Karpas-422 (cell line): ENCODE measurements around the gene RAMP3. TPM values are rescaled to one million over a fixed set of nuclear protein-coding genes. Genes with fewer than 3 reads are reported as not detected.

ENCODE experiments used
- DNase-seq: peaks from one replicate; pipeline ENCODE4 v3.0.0-alpha.2; 2015
- H2AFZ ChIP-seq: fragments of 200-600 bp; sonication (generic); 2 replicates; pipeline ENCODE4 v1.6.1; 2014; ENCODE audit warnings: antibody characterized with exemption, low read length, mixed read lengths
- H3K27ac ChIP-seq: fragments of 200-600 bp; sonication (generic); 2 replicates; pipeline ENCODE4 v1.5.1; 2014; ENCODE audit warnings: mild to moderate bottlenecking, low read length, moderate library complexity
- H3K27me3 ChIP-seq: fragments of 200-600 bp; sonication (generic); 2 replicates; pipeline ENCODE4 v1.6.1; 2014; ENCODE audit warnings: low read length, mixed read lengths
- H3K36me3 ChIP-seq: fragments of 200-600 bp; sonication (generic); 2 replicates; pipeline ENCODE4 v1.6.1; 2014; ENCODE audit warnings: low read length, mixed read lengths; ENCODE audit not compliant: insufficient read depth
- H3K4me1 ChIP-seq: fragments of 200-600 bp; sonication (generic); 2 replicates; pipeline ENCODE4 v1.6.1; 2014; ENCODE audit warnings: mild to moderate bottlenecking, low read length, mixed read lengths
- H3K4me2 ChIP-seq: fragments of 200-600 bp; sonication (generic); 2 replicates; pipeline ENCODE4 v1.6.1; 2014; ENCODE audit warnings: low read length, low read depth, mild to moderate bottlenecking; ENCODE audit not compliant: poor library complexity, severe bottlenecking
- H3K4me3 ChIP-seq: fragments of 200-600 bp; sonication (generic); 2 replicates; pipeline ENCODE4 v1.5.1; 2014; ENCODE audit warnings: mild to moderate bottlenecking, antibody characterized with exemption, low read length, mixed read lengths
- H3K79me2 ChIP-seq: fragments of 200-600 bp; sonication (generic); 2 replicates; pipeline ENCODE4 v1.6.1; 2014; ENCODE audit warnings: mild to moderate bottlenecking, low read length, mixed read lengths
- H3K9ac ChIP-seq: fragments of 200-600 bp; sonication (generic); 2 replicates; pipeline ENCODE4 v1.6.0; 2014; ENCODE audit warnings: low read length
- H3K9me2 ChIP-seq: fragments of 200-600 bp; sonication (generic), shearing (Covaris generic); replicated peaks from 2 replicates; pipeline ENCODE4 v1.6.0; 2014; ENCODE audit warnings: mild to moderate bottlenecking, low read length, moderate library complexity; ENCODE audit not compliant: insufficient read depth
- H3K9me3 ChIP-seq: fragments of 300-700, 200-600 bp; sonication (generic); 2 replicates; pipeline ENCODE4 v1.6.1; 2014; ENCODE audit warnings: low read length, mixed read lengths
- H4K20me1 ChIP-seq: fragments of 200-600 bp; sonication (generic); 2 replicates; pipeline ENCODE4 v1.6.1; 2014; ENCODE audit warnings: mild to moderate bottlenecking, antibody characterized with exemption, low read length, low read depth; ENCODE audit not compliant: insufficient read depth
- total RNA-seq: library from RNA; depleted of rRNA; stranded (reverse); fragments of >200 nt; shearing (Covaris generic); gene quantifications from 2 replicates; pipeline ENCODE4 v1.2.3, GENCODE V29; 2014; ENCODE audit warnings: low replicate concordance

Gene RAMP3
- total RNA-seq, 1 experiment from 2014 or later = not detected

- Histone ChIP-seq H3K79me2 (no peaks in the 10 kb centered on the region), H3K9ac (no peak overlapping the region), H3K27me3 (no peaks in the 10 kb centered on the region), H3K27ac (no peak overlapping the region), H3K9me3 (no peaks in the 10 kb centered on the region), H3K4me3 (no peak overlapping the region), H3K36me3 (no peaks in the 10 kb centered on the region), H3K4me1 (no peaks in the 10 kb centered on the region), H3K9me2 (no peaks in the 10 kb centered on the region), H4K20me1 (no peaks in the 10 kb centered on the region), H2AFZ (no peak overlapping the region), H3K4me2 (no peak overlapping the region)
- DNase-seq = no peak
Measured at GRCh38 chr7:45219801-45220435, 62.3 kb downstream of the RAMP3 start.

GRCh38 chr7:45220846-45221618 lies 63.4 kb downstream of the RAMP3 start:
- Histone ChIP-seq H4K20me1 (no peaks in the 10 kb centered on the region), H3K27me3 (no peaks in the 10 kb centered on the region), H3K4me2 (no peak overlapping the region), H3K4me3 (no peak overlapping the region), H3K27ac (no peak overlapping the region), H3K4me1 (no peaks in the 10 kb centered on the region), H3K9me2 (no peaks in the 10 kb centered on the region), H2AFZ (no peak overlapping the region), H3K36me3 (no peaks in the 10 kb centered on the region), H3K9me3 (no peaks in the 10 kb centered on the region), H3K9ac (no peak overlapping the region), H3K79me2 (no peaks in the 10 kb centered on the region)
- DNase-seq = no peak

DNA sequence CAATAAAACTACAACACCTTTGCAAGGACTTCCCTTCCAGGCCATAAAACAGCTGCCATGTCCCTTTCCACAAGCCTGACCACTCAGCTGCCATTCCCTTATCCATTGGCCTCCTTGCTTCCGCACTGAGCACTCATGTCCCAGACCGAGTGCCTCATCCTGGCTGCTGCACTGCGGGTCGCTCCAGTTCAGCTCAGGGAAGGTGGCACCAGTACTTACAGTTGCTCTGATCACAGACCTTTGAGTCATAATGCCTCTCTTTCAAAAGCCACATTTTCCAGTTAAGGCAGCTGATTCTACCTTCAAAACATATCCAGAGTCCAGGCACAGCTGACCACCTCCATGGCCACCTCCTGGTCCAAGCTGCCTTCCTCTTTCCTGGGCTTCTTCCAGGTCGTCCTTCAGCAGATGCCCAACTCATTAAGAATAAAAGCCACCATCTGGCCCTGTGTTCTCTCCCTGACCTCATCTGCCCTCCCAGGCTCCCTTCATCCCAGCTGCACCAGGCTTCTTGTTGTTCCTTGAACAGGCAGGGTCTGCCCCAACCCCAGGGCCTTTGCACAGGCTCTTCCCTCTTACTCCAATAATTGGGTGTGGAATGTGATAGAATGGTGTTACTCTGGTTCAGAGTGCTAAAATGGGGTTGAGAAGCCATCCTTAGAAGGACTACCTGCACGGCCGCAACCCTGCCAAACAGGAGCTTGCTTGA lies 64.5 kb downstream of the RAMP3 start:
- Histone ChIP-seq H3K4me3 (no peak overlapping the region), H3K79me2 (no peaks in the 10 kb centered on the region)
- DNase-seq = no peak

GRCh38 chr7:45223078-45223477 lies 65.5 kb downstream of the RAMP3 start:
- Histone ChIP-seq H3K4me3 (no peak overlapping the region), H3K4me1 (no peaks in the 10 kb centered on the region), H3K4me2 (no peak overlapping the region), H4K20me1 (no peaks in the 10 kb centered on the region), H3K27me3 (no peaks in the 10 kb centered on the region), H3K27ac (no peak overlapping the region), H3K9me2 (no peaks in the 10 kb centered on the region), H3K9ac (no peak overlapping the region), H3K9me3 (no peaks in the 10 kb centered on the region), H2AFZ (no peak overlapping the region), H3K79me2 (no peaks in the 10 kb centered on the region), H3K36me3 (no peaks in the 10 kb centered on the region)
- DNase-seq = no peak

More for the DNA sequence above, 64.5 kb downstream of the RAMP3 start:
- Histone ChIP-seq H3K4me2 (no peak overlapping the region), H3K4me1 (no peaks in the 10 kb centered on the region), H3K36me3 (no peaks in the 10 kb centered on the region), H4K20me1 (no peaks in the 10 kb centered on the region), H3K27me3 (no peaks in the 10 kb centered on the region), H3K9me2 (no peaks in the 10 kb centered on the region), H3K9me3 (no peaks in the 10 kb centered on the region), H3K9ac (no peak overlapping the region), H2AFZ (no peak overlapping the region), H3K27ac (no peak overlapping the region)

DNA sequence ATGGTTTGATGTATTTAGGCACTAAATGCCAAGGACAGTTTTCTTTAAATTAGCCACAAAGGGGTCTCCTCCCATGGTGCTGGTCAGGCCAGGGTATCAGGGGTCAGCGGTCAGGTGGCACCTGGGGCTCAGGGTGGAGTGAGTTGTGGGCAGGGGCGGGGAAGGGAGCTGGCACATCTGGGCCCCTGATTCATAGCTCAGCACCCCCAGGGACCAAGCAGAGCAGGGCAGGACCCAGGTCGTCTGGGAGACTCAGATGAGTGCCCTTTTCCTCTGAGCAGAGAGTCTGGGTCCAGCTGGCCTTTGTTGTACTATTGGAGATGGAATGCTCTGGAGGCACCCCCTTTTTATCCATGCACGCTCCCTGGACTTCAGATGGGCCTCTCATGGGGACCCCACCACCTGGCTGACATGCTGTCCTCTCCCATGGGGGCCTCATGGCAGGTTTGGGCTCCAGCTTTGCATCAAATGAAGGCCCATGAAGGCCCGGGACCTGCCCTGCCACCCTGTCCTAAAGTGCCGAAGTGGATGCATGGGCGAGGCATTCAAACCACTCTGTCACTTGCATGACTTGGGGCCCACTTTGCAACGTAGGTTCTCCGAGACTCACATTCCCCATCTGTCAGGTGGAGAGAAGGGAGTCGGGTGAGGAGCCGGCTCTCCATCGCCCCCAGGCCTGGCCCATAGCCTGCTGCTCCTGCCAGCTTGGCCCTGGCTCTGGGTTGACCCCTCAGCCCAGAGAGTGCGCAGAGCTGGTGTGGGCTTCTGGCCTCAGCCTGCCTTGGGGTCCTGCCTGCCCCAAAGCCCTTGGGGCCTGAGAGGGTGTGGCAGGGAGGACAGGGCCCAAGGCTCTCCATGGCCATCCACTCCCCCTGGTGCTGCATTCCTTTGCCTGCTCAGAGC lies 66.4 kb downstream of the RAMP3 start:
- H3K9me3 ChIP-seq = no peaks in the 10 kb centered on the region
- DNase-seq = no peak
- H2AFZ ChIP-seq = no peak overlapping the region
- H3K9ac ChIP-seq = no peak overlapping the region
- H3K27me3 ChIP-seq = no peaks in the 10 kb centered on the region
- no peaks in the 10 kb centered on the region for H3K36me3 ChIP-seq
- H3K27ac ChIP-seq = no peak overlapping the region
- no peaks in the 10 kb centered on the region for H3K9me2 ChIP-seq
- no peak overlapping the region for H3K4me2 ChIP-seq
- no peaks in the 10 kb centered on the region for H4K20me1 ChIP-seq
- H3K4me3 ChIP-seq = no peak overlapping the region
- H3K4me1 ChIP-seq = no peaks in the 10 kb centered on the region
- H3K79me2 ChIP-seq = no peaks in the 10 kb centered on the region

DNA sequence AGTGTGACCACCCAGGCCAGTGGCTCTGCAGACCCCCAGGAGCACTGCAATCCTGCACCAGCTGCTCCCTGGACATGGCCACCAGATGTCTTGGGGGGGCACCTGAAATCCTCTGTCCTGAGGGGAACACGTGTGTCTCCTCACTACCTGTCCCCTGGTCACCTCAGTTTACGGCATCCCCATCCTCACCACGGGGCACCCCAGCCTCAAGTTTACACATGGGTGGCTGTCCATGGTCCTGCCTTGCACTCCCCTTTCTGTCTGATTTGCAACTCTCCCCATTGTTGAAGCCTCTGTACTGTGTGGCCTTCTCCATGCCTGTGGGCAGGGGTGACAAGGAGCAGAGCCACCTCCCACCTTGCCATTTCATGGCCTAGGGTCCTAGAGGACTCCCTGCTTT lies 67.2 kb downstream of the RAMP3 start:
- no peak overlapping the region for H3K4me3 ChIP-seq
- H3K27me3 ChIP-seq = no peaks in the 10 kb centered on the region
- H3K27ac ChIP-seq = no peak overlapping the region
- no peak for DNase-seq
- H3K9ac ChIP-seq = no peak overlapping the region
- H2AFZ ChIP-seq = no peak overlapping the region
- H3K9me3 ChIP-seq = no peaks in the 10 kb centered on the region
- H3K4me1 ChIP-seq = no peaks in the 10 kb centered on the region
- no peak overlapping the region for H3K4me2 ChIP-seq
- no peaks in the 10 kb centered on the region for H3K9me2 ChIP-seq
- no peaks in the 10 kb centered on the region for H3K36me3 ChIP-seq
- no peaks in the 10 kb centered on the region for H4K20me1 ChIP-seq
- H3K79me2 ChIP-seq = no peaks in the 10 kb centered on the region

DNA sequence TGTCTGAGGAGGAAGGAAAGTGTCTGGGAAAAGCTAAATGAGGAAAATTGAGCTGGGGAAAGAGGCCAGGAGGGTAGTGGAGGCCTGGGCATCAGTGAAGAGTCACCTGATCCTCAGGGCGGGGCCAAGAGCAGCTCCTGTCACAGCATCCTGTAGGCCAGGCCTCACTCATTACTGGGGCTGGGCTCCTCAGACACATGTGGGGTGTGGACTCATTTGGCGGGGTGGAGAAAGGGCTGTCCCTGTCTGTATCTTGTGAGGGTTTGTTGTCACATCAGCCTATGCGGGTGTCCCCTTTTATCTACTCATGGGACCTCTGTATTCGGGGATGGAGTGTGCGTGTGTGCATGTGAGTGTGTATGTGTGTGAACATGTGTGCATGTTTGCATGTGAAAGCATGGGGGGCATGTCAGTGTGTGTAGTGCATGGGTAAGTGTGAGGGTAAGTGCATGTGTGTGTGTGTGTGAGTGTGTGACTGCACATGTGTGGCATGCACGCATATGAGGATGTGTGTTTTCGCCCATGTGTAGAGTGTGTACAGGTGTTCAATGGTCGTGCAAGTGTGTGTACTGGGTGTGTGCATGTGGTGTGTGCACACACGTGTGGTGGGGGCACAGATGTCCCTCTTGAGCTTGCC lies 67.8 kb downstream of the RAMP3 start:
- Histone ChIP-seq H3K9me3 (no peaks in the 10 kb centered on the region), H3K9ac (no peak overlapping the region), H2AFZ (no peak overlapping the region), H3K79me2 (no peaks in the 10 kb centered on the region), H3K27me3 (no peaks in the 10 kb centered on the region), H3K9me2 (no peaks in the 10 kb centered on the region), H3K4me3 (no peak overlapping the region), H3K27ac (no peak overlapping the region), H4K20me1 (no peaks in the 10 kb centered on the region), H3K36me3 (no peaks in the 10 kb centered on the region), H3K4me1 (no peaks in the 10 kb centered on the region), H3K4me2 (no peak overlapping the region)
- DNase-seq = no peak
